ENCODE measurements around the gene NSMF.

GRCh38 chr9:137479892-137480685 lies 21.0 kb upstream of the NSMF start:
- TF ChIP-seq, protein P1, sequence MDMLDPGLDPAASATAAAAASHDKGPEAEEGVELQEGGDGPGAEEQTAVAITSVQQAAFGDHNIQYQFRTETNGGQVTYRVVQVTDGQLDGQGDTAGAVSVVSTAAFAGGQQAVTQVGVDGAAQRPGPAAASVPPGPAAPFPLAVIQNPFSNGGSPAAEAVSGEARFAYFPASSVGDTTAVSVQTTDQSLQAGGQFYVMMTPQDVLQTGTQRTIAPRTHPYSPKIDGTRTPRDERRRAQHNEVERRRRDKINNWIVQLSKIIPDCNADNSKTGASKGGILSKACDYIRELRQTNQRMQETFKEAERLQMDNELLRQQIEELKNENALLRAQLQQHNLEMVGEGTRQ (IDR thresholded peaks at IDR 0.05; ENCODE audit: borderline replicate concordance, low read depth, low read length), result no peak
- TF ChIP-seq, protein P2, sequence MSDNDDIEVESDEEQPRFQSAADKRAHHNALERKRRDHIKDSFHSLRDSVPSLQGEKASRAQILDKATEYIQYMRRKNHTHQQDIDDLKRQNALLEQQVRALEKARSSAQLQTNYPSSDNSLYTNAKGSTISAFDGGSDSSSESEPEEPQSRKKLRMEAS (IDR thresholded peaks at IDR 0.05; ENCODE audit: low read depth), result no peak
- no peak for TF ChIP-seq CHD2 (IDR thresholded peaks at IDR 0.05; ENCODE audit: low read length, partially characterized antibody)
- no peak for TF ChIP-seq CTCF (IDR thresholded peaks at IDR 0.05)
- TF ChIP-seq, protein P3, sequence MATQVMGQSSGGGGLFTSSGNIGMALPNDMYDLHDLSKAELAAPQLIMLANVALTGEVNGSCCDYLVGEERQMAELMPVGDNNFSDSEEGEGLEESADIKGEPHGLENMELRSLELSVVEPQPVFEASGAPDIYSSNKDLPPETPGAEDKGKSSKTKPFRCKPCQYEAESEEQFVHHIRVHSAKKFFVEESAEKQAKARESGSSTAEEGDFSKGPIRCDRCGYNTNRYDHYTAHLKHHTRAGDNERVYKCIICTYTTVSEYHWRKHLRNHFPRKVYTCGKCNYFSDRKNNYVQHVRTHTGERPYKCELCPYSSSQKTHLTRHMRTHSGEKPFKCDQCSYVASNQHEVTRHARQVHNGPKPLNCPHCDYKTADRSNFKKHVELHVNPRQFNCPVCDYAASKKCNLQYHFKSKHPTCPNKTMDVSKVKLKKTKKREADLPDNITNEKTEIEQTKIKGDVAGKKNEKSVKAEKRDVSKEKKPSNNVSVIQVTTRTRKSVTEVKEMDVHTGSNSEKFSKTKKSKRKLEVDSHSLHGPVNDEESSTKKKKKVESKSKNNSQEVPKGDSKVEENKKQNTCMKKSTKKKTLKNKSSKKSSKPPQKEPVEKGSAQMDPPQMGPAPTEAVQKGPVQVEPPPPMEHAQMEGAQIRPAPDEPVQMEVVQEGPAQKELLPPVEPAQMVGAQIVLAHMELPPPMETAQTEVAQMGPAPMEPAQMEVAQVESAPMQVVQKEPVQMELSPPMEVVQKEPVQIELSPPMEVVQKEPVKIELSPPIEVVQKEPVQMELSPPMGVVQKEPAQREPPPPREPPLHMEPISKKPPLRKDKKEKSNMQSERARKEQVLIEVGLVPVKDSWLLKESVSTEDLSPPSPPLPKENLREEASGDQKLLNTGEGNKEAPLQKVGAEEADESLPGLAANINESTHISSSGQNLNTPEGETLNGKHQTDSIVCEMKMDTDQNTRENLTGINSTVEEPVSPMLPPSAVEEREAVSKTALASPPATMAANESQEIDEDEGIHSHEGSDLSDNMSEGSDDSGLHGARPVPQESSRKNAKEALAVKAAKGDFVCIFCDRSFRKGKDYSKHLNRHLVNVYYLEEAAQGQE (IDR thresholded peaks at IDR 0.05; ENCODE audit: low read depth, low read length), result no peak
- no peak for TF ChIP-seq EZH2phosphoT487 (IDR thresholded peaks at IDR 0.05; ENCODE audit: borderline replicate concordance, low read depth)
- TF ChIP-seq SMC3 (IDR thresholded peaks at IDR 0.05; ENCODE audit: low read depth, low read length), result no peak
